WI38 (cell line): ENCODE data around the gene TSKU.

Source experiments
- H3K4me3 ChIP-seq: 2 replicates; pipeline ENCODE4 v1.5.1; 2011; ENCODE audit warnings: low read depth, mild to moderate bottlenecking, control low read depth, low read length
- TF ChIP-seq, protein P1 (sequence below): IDR thresholded peaks from 2 replicates; pipeline ENCODE4 v1.5.1; 2012; ENCODE audit warnings: low read depth, mild to moderate bottlenecking, control low read depth, low read length

The TSKU gene

DNA sequence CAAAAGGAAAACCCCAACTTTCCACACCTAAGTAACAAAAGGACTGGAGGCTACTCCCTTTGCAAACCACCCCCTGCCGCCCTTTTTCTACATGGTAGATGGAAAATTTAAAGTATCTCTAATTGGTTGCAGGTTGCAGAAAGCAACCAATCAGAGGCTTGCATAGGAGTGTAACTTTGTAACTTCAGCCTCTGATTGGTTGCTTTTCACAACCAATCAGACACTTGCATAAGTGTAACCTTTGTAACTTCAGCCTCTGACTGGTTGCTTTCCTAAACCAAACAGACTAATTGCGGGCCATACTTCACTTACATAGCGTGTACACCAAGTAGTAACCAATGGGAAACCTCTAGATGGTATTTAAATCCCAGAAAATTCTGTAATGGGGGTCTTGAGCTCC, 60.8 kb downstream of the TSKU start:
- H3K4me3 ChIP-seq: no peak overlapping the region
- TF ChIP-seq, protein P1, sequence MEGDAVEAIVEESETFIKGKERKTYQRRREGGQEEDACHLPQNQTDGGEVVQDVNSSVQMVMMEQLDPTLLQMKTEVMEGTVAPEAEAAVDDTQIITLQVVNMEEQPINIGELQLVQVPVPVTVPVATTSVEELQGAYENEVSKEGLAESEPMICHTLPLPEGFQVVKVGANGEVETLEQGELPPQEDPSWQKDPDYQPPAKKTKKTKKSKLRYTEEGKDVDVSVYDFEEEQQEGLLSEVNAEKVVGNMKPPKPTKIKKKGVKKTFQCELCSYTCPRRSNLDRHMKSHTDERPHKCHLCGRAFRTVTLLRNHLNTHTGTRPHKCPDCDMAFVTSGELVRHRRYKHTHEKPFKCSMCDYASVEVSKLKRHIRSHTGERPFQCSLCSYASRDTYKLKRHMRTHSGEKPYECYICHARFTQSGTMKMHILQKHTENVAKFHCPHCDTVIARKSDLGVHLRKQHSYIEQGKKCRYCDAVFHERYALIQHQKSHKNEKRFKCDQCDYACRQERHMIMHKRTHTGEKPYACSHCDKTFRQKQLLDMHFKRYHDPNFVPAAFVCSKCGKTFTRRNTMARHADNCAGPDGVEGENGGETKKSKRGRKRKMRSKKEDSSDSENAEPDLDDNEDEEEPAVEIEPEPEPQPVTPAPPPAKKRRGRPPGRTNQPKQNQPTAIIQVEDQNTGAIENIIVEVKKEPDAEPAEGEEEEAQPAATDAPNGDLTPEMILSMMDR: no peak

DNA sequence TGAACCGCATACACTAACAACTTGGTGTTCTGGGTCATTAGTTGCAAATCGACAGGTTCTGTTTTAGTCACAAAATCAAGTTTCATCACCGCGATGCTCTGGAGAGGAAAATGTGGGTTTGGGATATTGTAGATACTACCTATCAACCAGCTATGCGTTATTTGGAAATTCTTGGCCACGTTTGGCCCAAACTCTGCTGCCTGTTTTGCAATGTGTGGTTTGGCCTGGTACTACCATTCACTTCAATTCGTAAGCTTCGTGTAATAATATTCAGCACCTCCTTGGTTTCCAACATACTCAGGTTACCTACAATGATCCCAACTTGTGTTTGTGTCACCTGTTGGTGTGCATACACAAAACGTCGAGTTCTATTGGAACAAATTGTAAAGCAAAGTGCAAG, 61.4 kb downstream of the TSKU start:
- TF ChIP-seq, protein P1: no peak
- no peak overlapping the region for H3K4me3 ChIP-seq

DNA sequence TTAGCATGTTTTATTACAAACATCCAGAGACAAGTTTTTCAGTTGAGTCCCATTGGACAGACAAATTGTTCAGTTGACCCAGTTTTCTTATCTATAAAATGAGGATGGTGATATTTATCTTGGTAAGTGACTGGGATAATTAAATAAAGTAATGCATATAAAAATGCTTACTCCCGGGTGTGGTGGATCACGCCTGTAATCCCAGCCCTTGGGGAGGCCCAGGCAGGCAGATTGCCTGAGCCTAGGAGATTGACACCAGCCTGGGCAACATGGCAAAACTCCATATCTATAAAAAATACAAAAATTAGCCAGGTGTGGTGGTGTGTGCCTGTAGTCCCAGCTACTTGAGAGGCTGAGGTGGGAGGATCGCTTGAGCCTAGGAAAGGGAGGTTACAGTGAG, 61.9 kb downstream of the TSKU start:
- no peak overlapping the region for H3K4me3 ChIP-seq
- TF ChIP-seq, protein P1: no peak

DNA sequence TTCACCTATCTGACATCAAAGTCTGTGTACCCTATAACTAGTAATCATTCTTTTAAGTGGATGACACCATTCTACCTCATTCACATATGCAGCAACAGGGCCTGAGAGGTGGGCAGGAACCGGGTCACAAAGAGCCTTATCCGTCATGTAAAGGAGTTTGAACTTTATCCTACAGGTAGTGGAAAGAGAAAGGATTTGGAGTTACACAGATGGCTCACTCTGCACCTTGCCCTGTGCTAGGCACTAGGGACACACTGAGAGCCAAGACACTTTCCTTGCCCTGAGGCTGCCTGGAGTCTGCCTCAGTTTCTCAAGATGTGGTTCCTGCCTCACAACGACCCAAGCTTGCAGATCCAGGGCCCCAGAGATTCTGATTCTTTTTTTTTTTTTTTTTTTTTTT, 63.3 kb downstream of the TSKU start:
- no peak overlapping the region for H3K4me3 ChIP-seq
- TF ChIP-seq, protein P1: no peak
